Endodermal cell (in vitro differentiated cells): ENCODE measurements around the gene MYO18B. TPM values are rescaled to one million over a fixed set of nuclear protein-coding genes. Genes with fewer than 3 reads are reported as not detected.

Source experiments
- DNase-seq: peaks from one replicate; pipeline ENCODE4 v3.0.0-alpha.2; 2017
- H3K27ac ChIP-seq: 2 replicates; pipeline ENCODE4 v1.5.1; 2013; ENCODE audit warnings: mild to moderate bottlenecking, low read depth, low read length, moderate library complexity
- H3K27me3 ChIP-seq: 2 replicates; pipeline ENCODE4 v1.6.1; 2013; ENCODE audit warnings: mild to moderate bottlenecking, low read length, moderate library complexity; ENCODE audit not compliant: insufficient read depth, control insufficient read depth, poor library complexity, severe bottlenecking
- H3K36me3 ChIP-seq: 2 replicates; pipeline ENCODE4 v1.7.0; 2013; ENCODE audit warnings: mild to moderate bottlenecking, low read length, moderate library complexity; ENCODE audit not compliant: control insufficient read depth, insufficient read depth
- H3K4me1 ChIP-seq: one replicate; pipeline ENCODE4 v1.7.0; 2013; ENCODE audit warnings: low read length; ENCODE audit not compliant: control insufficient read depth, insufficient read depth
- H3K4me3 ChIP-seq: 2 replicates; pipeline ENCODE4 v1.5.1; 2013; ENCODE audit warnings: mild to moderate bottlenecking, low read length, moderate library complexity
- H3K9ac ChIP-seq: 2 replicates; pipeline ENCODE4 v1.6.1; 2013; ENCODE audit warnings: mild to moderate bottlenecking, low read length, moderate library complexity; ENCODE audit not compliant: poor library complexity, severe bottlenecking; ENCODE audit errors: extremely low read depth
- H3K9me3 ChIP-seq: 2 replicates; pipeline ENCODE4 v1.6.1; 2013; ENCODE audit warnings: mild to moderate bottlenecking, low read length, moderate library complexity; ENCODE audit not compliant: control insufficient read depth
- H3K27ac Mint-ChIP-seq: 2 replicates; pipeline ENCODE4 v1.8.0; 2020; ENCODE audit warnings: mixed read lengths
- H3K27me3 Mint-ChIP-seq: 2 replicates; pipeline ENCODE4 v1.8.0; 2021; ENCODE audit warnings: mild to moderate bottlenecking, mixed read lengths; ENCODE audit not compliant: insufficient read depth
- H3K36me3 Mint-ChIP-seq: 2 replicates; pipeline ENCODE4 v1.8.0; 2020; ENCODE audit warnings: low read depth, mixed read lengths
- H3K4me1 Mint-ChIP-seq: 2 replicates; pipeline ENCODE4 v1.8.0; 2020; ENCODE audit warnings: mixed read lengths
- H3K4me3 Mint-ChIP-seq: 2 replicates; pipeline ENCODE4 v1.8.0; 2020; ENCODE audit warnings: mild to moderate bottlenecking, moderate library complexity, mixed read lengths
- H3K9me3 Mint-ChIP-seq: 2 replicates; pipeline ENCODE4 v1.8.0; 2020; ENCODE audit warnings: mild to moderate bottlenecking, mixed read lengths
- CTCF ChIP-seq: fragments of 200-600 bp; sonication (generic); conservative IDR thresholded peaks from 2 replicates; pipeline ENCODE4 v1.5.0; 2021; ENCODE audit warnings: antibody characterized with exemption, mild to moderate bottlenecking
- WGBS, 2 experiments: methylation state at CpG; one replicate each; pipeline versions ENCODE4 v1.1.5 to v1.1.7; 2013; ENCODE audit warnings: missing lambda C conversion rate in 2 of 2, mixed read lengths in 1 of 2; ENCODE audit not compliant: insufficient coverage in 1 of 2, insufficient read length in 1 of 2; 5-methylcytosine and 5-hydroxymethylcytosine counted together
- total RNA-seq, 2 donors: library from RNA; stranded (reverse); fragmentation: NEBNext Ultra II Directional in 1 of 2; extraction: Animal tissue kit (Norgen Biotek cat#: 25700) in 1 of 2; gene quantifications; 2 replicates in 1 of 2; 3 replicates in 1 of 2; pipeline ENCODE4 v1.2.1, GENCODE V29; 2021

Gene MYO18B
- total RNA-seq, 2 donors from 2014 or later: 0.77 to 0.84 TPM

- Histone ChIP-seq H3K36me3 (no peaks in the 10 kb centered on the region), H3K27ac (no peak overlapping the region)
- WGBS, 2 experiments: 90 to 95% methylated on average over 5 to 10 of the region's 11 CpGs
Observed at GRCh38 chr22:25780673-25781072, 38.7 kb downstream of the MYO18B start.

GRCh38 chr22:25781801-25782200 is 39.8 kb downstream of the MYO18B start:
- no peak for DNase-seq
- no peak overlapping the region for H3K9ac ChIP-seq
- H3K9me3 ChIP-seq: no peaks in the 10 kb centered on the region
- H3K27me3 ChIP-seq: no peaks in the 10 kb centered on the region
- H3K4me1 ChIP-seq: no peaks in the 10 kb centered on the region
- no peak overlapping the region for H3K27ac ChIP-seq
- 90 to 95% methylated on average over 6 to 8 of the region's 8 CpGs for WGBS, 2 experiments
- H3K4me1 Mint-ChIP-seq: no peaks in the 10 kb centered on the region
- no peak overlapping the region for H3K4me3 Mint-ChIP-seq
- no peak overlapping the region for H3K27ac Mint-ChIP-seq
- no peaks in the 10 kb centered on the region for H3K9me3 Mint-ChIP-seq
- H3K36me3 ChIP-seq: no peaks in the 10 kb centered on the region
- peaks cover 3% of the 10 kb centered on the region for H3K27me3 Mint-ChIP-seq
- H3K36me3 Mint-ChIP-seq: no peaks in the 10 kb centered on the region
- no peak for TF ChIP-seq CTCF
- no peak overlapping the region for H3K4me3 ChIP-seq

More at GRCh38 chr22:25780673-25781072, 38.7 kb downstream of the MYO18B start:
- Histone ChIP-seq H3K9ac (no peak overlapping the region), H3K27me3 (no peaks in the 10 kb centered on the region), H3K9me3 (no peaks in the 10 kb centered on the region), H3K4me3 (no peak overlapping the region), H3K4me1 (no peaks in the 10 kb centered on the region)
- H3K9me3 Mint-ChIP-seq: no peaks in the 10 kb centered on the region
- DNase-seq: no peak
- no peaks in the 10 kb centered on the region for H3K4me1 Mint-ChIP-seq
- peaks cover 3% of the 10 kb centered on the region for H3K27me3 Mint-ChIP-seq
- TF ChIP-seq CTCF: no peak
- no peak overlapping the region for H3K4me3 Mint-ChIP-seq
- H3K36me3 Mint-ChIP-seq: no peaks in the 10 kb centered on the region
- no peak overlapping the region for H3K27ac Mint-ChIP-seq

- Mint-ChIP-seq H3K27ac (no peak overlapping the region), H3K4me1 (no peaks in the 10 kb centered on the region), H3K27me3 (peaks cover 3% of the 10 kb centered on the region), H3K9me3 (no peaks in the 10 kb centered on the region), H3K4me3 (no peak overlapping the region), H3K36me3 (no peaks in the 10 kb centered on the region)
- H3K27ac ChIP-seq: no peak overlapping the region
- WGBS, 2 experiments: 86 to 89% methylated on average over 1 to 2 of the region's 2 CpGs
- TF ChIP-seq CTCF: no peak
- H3K27me3 ChIP-seq: no peaks in the 10 kb centered on the region
- no peaks in the 10 kb centered on the region for H3K9me3 ChIP-seq
- H3K9ac ChIP-seq: no peak overlapping the region
- H3K4me1 ChIP-seq: no peaks in the 10 kb centered on the region
- H3K4me3 ChIP-seq: no peak overlapping the region
- DNase-seq: no peak
- H3K36me3 ChIP-seq: no peaks in the 10 kb centered on the region
Observed at GRCh38 chr22:25782831-25783230, 40.8 kb downstream of the MYO18B start.
